Activated T-cell treated with anti-CD3 and anti-CD28 coated beads for 48 hours (primary cell): Measurements from ENCODE around the gene METTL25B.

Experiments
- DNase-seq: peaks from one replicate; pipeline ENCODE4 v3.0.0-alpha.2; 2020; ENCODE audit warnings: low read depth

The METTL25B gene

GRCh38 chr1:156768610-156769295 lies 40.5 kb downstream of the METTL25B start:
- DNase-seq: no peak

DNA sequence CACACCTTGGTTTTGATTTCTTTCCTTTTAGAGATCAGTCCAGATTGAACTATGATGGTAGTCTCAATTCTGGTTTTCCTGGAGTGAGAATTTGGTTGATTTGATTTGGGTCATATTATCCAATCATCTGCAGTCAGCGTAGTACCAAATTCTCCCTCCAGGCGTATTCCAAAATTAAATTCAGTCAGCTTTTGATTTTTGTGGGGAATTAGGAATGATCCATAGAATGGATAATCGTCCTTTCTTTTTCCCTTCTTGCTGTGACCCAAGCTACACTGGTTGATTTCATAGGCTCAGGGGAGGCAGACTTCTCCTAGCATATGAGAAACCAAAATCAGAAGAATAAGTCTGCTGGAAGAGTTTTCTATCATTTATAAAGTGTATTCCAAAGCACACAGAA lies 44.0 kb downstream of the METTL25B start:
- DNase-seq: no peak

DNA sequence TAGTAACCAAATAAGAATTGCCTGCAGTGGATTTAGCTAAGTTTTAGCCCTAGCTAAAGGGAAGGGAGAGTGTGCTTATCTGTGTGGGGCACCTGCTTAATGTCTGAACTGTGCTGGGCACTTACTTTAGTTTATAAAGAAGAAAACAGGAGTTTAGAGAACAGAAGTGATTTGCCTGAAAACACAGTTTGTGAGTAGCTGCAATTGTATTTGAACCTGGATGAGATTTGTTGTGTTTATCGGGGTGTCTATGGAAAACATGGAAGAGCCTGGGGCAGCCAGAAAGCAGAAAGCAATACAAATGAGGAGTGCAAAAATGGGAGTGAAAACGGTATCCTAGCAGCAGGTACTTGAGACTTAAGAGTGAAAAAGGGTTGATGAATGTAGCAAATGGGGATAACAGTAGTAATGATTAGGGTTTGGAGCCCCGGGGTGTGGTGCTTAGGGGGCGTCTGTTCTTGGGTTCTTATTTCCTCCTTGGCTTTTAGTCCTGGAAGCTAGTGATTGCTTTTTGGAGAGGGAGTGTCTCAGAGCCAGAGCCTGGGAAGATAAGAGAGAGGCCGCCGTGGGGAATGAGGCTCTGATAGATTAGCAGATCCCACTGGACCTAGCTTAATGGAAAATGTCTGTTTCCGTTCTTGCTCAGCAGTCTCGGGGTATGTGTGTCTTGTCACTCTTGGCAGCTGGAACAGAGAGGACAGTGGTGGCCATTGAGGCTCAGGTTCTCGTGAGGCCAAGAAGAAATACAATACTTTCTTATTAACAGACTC lies 44.6 kb downstream of the METTL25B start:
- DNase-seq: no peak

GRCh38 chr1:156773607-156774006 lies 45.3 kb downstream of the METTL25B start:
- no peak for DNase-seq

GRCh38 chr1:156775799-156776198 lies 47.5 kb downstream of the METTL25B start:
- DNase-seq: no peak

DNA sequence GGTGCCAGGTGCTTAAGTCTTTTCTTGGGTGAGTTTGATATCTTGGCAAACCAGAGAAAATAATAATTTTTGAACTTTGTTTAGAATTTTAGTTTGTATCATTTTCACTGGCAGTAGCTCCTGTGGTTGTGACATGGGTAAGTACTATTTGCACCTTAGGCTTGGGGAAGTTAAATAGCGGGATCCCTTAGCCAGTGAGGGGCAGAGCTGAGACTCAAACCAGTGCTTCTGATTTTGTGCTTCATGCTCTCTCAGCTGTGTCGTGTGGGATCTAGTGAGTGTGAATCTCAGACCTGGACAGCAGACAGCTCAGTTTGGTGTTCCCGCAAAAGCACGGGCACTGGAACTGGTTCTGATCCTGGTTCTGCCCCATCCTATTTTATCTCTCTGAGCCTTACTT lies 48.7 kb downstream of the METTL25B start:
- DNase-seq: no peak

DNA sequence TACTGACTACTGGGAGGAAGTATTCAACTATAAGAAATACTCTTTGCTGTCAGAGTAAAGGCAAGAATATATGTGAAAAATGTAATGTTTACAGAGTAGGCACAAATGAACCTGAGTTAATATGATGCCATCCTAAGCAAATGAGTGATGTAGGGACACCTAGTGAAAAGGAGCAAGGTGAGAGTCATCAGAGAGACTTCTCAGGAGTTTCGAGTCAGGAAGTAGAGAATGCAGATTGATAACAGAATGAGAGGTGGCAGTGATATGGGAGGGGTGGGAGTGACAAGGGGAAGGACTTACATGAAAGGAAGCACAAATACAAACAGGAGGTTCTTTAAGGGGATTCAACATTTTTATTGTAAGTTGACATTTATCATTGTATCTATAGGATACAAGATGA lies 49.3 kb downstream of the METTL25B start:
- DNase-seq: no peak

GRCh38 chr1:156781585-156782186 lies 53.4 kb downstream of the METTL25B start:
- no peak for DNase-seq

DNA sequence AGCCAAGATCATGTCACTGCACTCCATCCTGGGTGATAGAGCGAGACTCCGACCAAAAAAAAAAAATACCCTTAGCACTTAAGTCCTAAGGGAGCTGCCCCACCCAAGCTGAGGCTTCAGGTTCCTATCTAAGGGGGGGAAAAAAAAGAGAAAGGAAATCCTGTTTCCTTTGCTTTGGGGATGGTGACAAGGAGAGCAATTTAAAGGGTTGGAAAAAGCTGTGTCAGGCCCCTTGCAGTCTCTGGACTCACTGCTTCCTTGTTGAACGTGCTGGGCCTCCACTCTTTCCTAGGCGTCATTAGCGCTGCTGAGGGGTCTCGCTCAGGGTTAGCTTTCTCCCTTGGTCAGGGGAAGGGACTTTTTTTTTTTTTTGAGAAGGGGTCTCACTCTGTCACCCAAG lies 57.2 kb downstream of the METTL25B start:
- DNase-seq: no peak
